ENCODE data around the gene ZFHX3. TPM values are rescaled to one million over a fixed set of nuclear protein-coding genes. Genes with fewer than 3 reads are reported as not detected.
"Not testable (repeated sequence)": the region's sequence is repeated elsewhere in the genome, so short reads cannot be mapped to it uniquely, and the experiment has no call there.

The ZFHX3 gene, protein sequence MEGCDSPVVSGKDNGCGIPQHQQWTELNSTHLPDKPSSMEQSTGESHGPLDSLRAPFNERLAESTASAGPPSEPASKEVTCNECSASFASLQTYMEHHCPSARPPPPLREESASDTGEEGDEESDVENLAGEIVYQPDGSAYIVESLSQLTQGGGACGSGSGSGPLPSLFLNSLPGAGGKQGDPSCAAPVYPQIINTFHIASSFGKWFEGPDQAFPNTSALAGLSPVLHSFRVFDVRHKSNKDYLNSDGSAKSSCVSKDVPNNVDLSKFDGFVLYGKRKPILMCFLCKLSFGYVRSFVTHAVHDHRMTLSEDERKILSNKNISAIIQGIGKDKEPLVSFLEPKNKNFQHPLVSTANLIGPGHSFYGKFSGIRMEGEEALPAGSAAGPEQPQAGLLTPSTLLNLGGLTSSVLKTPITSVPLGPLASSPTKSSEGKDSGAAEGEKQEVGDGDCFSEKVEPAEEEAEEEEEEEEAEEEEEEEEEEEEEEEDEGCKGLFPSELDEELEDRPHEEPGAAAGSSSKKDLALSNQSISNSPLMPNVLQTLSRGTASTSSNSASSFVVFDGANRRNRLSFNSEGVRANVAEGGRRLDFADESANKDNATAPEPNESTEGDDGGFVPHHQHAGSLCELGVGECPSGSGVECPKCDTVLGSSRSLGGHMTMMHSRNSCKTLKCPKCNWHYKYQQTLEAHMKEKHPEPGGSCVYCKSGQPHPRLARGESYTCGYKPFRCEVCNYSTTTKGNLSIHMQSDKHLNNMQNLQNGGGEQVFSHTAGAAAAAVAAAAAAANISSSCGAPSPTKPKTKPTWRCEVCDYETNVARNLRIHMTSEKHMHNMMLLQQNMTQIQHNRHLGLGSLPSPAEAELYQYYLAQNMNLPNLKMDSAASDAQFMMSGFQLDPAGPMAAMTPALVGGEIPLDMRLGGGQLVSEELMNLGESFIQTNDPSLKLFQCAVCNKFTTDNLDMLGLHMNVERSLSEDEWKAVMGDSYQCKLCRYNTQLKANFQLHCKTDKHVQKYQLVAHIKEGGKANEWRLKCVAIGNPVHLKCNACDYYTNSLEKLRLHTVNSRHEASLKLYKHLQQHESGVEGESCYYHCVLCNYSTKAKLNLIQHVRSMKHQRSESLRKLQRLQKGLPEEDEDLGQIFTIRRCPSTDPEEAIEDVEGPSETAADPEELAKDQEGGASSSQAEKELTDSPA (N-terminal part only)
- polyA plus RNA-seq (2014; cell fraction: cytosol; rRNA removed): 4.9 and 5.5 TPM in 2 replicates
- polyA plus RNA-seq (2014; cell fraction: nucleus; rRNA removed): 3.0 and 7.3 TPM in 2 replicates

DNA sequence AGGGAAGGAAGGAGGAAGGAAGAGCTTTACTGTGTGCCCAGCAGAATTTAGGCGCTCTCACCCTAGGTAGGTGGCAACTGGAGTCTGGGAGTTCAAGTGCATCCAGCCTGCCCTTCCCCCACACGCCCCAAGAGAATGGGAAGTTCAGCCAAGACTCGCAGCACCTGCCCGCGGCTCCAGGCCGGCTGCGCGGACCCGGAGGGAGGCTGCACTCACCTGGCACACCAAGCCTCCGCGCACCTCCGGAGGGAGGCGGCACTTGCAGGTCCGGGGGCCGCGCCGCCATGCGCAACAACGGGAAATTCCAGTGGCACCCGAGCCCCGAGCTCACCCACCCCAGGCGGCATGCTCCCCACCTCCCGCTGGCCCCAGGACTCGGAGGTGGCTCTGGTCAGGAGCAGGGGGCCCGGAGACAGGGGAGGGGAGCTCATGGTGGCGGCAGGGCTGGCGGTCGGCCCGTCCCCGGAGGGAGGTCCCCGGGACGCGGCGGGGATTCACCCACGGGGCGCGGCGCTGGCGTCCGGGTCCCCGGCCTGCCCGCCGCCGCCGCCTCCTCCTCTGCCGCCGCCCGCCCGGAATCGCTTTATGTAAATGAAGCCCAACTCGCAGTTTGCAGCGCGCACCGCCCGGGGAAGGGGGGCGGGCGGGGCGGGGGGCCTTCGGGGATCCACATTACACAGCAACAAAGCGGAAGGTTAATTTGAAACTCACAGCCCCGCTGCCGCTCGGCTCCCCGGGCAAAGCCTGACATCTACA lies at the start of gene ZFHX3:
Gene ZFHX3 (minus strand): TSS at position 593 of the 756 bp plus-strand sequence. CDS start 87,983 bp downstream, outside the sequence.
- peak; percentile 62 for DNase-seq (ENCODE audit: low spot score)

DNA sequence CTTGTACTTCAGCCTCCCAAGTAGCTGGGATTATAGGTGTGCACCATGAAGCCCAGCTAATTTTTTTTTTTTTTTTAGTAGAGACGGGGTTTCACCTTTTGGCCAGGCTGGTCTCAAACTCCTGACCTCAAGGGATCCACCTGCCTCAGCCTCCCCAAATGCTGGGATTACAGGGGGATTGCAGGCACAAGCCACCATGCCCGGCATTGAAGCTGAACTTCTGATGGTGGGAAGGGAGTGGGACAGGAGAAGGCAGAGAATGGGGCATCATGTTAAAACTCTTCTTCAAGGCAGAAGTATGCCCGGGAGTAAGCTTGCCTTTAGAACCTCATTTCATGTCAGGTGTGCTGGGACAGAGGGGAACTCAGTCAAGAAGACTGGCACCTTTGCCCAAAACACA lies 48.6 kb upstream of the ZFHX3 start:
- no peak for DNase-seq (ENCODE audit: low spot score)

DNA sequence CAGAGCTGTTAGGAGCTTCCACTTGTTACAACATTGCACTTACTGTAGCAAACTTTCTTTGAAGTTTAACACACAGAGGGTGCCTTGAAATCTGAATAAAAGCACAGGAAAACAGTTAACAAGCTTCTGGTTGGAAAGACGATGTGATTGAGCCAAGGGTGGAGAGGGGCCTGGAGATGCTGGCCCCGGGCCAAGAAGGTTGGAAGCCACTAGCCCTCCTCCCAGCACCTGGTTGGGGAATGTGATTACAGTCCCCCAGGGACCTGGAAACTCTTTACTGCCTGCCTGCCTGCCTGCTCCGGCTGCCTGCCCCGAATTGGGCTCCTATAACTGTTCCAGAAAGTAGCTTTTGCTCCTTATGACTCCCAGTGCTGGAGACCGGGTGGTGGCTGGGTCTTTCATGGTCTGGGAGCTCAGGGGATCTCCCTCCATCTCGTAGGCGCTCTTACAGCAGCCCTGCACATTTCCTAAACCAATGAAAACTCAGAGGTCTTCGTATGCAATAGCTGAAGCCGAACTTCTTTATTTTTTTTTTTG lies 48.0 kb upstream of the ZFHX3 start:
- DNase-seq (ENCODE audit: low spot score): peak; percentile 98

DNA sequence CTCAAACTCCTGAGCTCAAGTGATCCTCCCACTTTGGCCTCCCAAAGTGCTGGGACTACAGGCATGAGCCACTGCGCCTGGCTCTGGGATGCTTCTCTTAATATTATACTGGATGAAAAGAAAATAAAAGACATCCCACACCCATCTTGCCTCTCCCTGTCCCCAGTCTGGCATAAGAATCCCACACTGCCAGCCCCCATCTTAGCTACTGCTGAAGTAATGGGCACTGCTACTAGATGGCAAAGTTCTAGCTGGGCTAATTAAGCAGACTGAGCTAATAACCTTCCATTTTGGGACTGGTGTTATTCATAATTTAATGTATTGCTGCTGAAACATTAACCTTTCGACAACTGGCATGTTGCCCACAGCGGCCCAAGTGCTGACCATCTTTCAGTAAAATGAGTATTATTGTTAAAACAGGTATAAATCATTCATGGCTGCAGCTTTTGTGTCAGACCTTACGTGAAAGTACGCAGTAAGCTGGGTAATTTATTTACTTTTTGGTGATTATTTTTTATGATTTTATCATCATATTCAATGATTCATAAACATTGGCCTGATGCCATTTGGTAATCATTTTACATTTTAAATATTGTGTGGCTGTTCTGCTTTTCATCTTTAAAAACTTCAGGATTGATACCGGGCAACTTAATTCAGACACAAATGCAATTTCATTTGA lies 47.4 kb upstream of the ZFHX3 start:
- no peak for DNase-seq (ENCODE audit: low spot score)

DNA sequence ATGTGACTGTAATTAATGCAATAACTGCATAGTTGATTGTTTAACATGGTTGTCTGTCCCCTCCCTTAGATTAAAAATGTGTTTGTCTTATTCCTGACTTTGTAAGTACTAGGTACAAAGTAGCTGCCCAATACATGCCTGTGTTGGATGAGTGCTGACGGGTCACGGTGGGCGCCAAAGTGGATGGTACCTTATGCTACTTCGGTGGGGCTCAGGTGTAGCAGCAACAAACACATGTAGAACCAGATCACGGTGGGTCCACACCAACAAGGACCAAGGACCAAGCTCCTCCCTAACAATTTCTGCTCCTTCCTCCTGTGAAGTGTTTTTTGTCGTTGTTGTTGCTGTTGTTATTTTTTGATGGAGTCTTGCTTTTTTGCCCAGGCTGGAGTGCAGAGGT lies 46.4 kb upstream of the ZFHX3 start:
- no peak for DNase-seq (ENCODE audit: low spot score)

DNA sequence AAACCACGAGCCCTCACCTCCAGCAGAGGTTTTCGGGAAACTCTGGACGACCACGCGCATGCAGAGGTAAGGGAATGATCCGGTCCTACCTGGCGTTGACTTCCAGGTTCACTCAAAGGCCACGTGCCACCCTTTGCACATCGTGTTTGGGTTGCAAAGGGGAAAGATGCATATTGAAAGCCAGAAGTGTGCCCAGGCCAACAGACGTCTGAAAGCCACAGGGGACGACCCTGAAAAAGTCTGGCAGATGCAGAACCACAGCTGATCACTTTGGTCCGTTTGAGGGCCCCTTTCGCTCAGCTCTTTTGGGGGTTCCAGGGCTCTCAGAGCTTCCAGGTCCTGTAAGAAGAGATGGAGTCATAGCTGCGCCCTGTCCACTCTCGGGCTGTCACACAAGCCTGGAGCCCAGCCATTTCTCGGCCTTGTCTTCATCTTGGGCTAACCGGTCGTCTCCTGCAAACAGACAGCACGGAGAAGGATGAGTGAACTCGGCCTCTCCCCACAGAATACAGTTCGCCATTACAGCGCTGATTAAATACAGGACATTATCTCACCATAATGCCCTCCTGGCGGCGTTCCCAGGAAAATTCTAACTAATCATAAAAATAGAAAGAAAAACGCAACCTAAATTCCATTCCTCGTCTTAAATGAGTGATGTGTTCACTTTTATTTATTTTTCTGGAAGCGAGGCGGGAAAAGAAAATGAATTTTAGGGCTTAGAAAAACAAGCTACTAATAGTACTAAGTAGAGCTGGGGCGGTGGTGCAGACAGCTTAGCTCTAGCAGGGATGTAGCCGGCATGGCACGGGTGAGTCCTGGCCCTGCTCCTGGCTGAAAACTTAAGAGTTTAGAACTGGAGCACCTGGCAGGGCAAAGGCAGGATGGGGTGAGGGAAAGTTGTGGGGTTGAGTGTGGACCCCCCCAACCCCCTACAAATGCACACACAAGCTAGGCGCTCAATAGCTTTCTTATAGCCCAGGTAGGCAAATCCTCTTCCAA lies 45.5 kb upstream of the ZFHX3 start:
- DNase-seq (ENCODE audit: low spot score): no peak

DNA sequence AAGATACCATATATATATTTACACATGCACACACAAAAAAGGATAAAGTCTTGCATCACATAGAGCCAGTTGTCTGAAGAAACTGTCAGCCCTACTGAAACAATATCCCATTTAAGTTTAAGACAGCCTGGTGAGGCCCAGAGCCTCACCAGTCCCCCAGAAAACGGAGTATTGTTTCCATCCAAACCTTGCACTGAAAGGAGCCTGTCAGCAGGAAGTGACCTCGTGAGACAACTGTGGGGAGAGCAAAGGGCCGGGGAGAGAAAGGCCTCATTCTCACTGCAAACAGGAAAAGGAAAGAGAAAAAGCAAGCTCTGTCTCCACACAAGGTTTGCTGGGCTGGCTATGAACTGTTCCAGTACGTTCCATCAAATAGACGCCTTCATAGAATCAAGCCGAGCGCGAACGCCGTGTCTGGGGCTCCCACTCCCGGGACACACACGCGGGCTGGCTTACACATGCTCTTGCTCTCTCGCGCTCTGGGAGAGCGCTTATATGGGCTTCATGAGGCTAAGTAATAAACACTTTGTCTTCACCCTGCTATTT lies 44.4 kb upstream of the ZFHX3 start:
- DNase-seq (ENCODE audit: low spot score): no peak

DNA sequence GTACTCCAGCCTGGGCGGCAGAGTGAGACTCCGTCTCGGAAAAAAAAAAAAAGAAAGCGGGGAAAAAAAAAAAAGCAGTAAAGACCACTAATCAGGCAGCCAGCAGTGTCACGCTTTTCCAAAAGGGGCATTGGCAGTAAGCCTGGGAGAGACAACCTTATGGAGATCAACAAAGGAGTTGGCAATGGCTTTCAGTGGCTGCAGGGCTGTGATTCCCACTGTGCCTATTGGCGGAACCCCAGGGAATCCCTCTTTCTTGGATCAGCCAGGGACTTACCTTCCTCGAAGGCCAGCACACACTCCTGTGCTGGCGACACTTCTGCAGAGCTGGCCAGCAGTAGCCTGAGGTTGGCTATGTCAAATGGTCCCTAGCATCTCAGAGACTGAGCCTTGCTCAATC lies 43.2 kb upstream of the ZFHX3 start:
- no peak for DNase-seq (ENCODE audit: low spot score)

DNA sequence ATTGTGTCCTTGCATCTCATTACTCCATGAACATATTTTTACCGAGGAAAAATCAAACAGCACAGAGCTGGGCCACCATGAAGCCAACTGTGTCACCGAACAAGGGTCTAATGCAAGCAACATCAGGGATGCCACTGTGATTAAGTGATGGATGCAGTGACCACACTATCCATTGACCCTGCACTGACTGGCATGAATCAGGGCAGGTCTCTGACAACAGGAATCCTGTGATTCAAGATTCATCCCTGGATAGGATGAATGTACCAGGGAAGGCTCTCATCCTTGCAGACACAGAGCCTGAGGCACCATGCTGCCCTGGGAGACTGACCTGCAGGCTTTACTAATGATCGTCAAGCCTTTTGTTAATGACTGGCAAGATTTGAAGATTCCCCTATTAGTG lies 41.5 kb upstream of the ZFHX3 start:
- no peak for DNase-seq (ENCODE audit: low spot score)

DNA sequence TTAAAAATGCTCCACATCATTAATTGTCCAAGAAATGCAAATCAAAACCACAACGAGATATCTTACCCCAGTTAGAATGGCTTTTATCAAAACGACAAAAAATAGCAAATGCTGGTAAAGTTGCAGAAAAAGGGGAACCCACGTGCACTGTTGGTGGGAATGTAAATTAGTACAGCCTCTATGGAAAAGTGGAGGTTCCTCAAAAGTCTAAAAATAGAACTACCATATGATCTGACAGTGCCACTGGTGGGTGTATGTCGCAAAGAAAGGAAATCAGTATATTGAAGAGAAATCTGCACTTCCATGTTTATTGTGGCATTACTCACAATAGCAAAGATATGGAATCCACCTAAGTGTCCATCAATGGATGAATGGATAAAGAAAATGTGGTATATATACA lies 38.2 kb upstream of the ZFHX3 start:
- no peak for DNase-seq (ENCODE audit: low spot score)

DNA sequence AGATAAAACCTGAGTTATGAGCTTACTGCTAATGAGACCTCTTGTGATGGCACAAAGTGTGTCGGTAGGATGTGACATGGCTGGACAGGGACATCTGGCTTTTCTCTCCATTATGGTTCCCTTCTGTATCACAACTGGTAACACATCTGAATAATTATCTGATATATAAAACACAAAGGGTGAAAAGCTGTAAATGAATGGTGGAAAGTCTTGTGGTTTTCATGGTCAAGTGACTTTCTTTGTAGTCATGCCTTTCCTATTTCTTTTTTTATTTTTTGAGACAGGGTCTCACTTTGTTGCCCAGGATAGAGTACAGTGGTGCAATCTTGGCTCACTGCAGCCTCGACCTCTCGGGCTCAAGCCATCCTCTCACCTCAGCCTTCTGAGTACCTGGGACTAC lies 35.3 kb upstream of the ZFHX3 start:
- no peak for DNase-seq (ENCODE audit: low spot score)

DNA sequence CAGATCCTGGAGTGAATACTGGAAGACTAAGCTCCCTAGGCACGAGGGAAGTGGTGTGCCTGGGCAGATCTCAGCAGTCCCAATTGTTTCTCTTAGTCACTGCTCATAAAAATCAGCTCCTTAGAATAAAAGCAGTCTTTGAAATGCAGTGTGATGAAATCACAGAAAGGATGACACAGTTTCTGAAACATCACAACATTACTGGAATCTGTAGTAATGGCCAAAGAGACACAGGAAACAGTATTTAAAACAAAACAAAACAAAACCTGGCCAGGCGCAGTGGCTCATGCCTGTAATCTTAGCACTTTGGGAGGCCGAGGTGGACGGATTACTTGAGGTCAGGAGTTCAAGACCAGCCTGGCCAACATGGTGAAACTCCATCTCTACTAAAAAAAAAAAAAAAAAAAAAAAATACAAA lies 34.7 kb upstream of the ZFHX3 start:
- DNase-seq (ENCODE audit: low spot score): not testable (repeated sequence)

DNA sequence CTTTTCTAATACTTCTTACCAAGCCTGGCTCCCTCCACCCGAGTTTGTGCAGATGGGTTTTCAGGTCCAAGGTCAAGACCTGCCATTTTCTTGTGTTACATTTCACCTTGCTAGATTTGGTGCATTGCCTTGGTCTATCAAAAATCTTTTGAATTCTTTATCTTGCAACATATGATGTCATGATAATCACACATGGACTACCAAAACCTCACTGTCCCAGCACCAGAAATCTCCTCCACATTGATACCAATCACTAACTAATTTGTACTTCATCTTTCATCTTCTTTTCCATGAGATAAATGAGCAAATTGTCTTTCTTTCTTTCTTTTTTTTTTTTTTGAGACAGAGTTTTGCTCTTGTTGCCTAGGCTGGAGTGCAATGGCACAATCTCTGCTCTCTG lies 33.0 kb upstream of the ZFHX3 start:
- DNase-seq (ENCODE audit: low spot score): no peak

DNA sequence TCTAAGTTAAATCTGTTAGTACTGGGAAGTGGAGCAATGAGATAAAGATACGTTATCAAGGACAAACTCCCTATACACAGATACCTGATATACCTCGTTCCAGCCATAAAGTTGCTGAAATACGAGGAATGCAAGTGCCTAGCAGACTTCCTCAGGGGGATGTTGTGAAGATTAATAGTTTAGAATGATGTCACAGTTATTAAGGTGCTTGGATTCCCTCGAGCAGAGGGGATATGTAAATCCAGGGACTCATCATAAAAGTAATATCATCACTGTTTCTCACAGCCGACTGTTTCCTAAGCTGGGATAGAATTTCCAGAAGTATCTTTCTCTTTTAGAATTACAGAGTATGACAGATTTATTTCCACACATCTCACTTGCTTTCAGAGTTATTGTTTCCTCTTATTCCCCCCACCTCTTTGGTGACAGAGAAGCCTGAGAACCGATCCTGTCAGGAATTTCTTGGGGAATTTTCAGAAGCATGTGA lies 28.4 kb upstream of the ZFHX3 start:
- no peak for DNase-seq (ENCODE audit: low spot score)

DNA sequence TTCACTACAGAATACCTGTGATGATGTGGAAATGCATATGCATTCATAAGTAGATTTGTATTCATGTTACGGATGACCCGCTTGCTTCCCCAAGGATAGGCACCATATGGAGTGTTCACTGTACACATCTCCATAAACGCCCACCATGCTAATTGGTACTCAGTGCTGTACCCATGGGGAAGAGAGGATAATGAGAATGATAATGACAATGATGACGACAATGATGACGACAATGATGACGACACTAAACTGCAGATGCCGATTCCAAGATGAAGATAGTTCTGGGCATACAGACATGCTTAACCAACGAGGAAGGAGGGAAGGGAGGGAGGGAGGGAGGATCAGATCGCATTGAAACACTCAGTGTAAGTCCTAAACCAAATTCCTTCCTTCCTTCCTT lies 26.5 kb upstream of the ZFHX3 start:
- no peak for DNase-seq (ENCODE audit: low spot score)

DNA sequence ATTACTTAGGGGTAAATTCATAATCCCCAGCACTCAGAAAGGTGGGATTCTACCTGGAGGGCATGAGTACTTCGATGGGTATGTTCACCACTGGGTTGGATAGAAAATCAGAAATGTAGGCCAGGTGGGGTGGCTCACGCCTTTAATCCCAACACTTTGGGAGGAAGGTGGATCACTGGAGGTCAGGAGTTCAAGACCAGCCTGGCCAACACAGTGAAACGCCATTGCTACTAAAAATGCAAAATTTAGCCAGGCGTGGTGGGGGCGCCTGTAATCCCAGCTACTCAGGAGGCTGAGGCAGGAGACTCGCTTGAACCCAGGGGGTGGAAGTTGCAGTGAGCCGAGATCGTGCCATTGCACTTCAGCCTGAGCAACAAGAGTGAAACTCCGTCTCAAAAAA lies 24.1 kb upstream of the ZFHX3 start:
- not testable (repeated sequence) for DNase-seq (ENCODE audit: low spot score)

DNA sequence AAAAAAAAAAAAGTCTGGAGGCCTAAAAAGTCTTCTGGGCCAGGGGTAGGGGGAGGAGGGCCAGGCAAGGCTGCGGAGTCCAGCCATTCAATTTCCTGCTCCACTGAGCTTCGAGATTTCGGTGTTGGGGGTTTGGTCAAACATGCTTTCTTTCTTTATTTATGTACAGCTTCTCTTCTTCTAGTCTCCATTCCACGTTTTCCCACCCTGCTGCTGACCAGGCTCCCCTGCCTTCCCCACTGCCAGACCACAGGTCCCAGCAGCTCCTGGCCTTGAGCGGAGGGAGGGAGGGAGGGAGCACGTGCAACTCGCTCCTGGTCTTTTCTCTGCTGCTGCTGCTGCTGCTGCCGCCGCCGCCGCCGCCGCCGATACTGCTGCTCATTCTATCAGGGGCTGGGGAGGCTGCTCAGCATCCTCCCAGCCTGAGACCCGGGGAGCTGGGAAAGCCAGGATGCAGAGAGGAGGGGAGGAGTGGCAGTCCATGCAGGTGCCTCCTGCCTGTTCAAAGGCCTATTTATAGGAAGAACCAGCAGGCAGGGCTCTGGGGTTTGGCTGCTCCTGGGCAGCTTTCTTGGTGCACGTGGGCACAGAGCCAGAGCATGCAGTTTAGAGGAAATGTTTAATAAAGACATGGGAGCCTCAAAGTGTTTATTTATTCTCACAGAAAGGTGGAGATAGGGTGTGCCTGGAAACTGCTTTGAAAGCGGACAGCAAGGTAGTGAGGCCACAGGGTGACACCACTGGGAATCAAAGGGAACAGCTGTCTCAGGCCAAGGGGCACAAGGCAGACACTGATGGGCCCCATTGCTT lies 23.4 kb upstream of the ZFHX3 start:
- peak; percentile 94 for DNase-seq (ENCODE audit: low spot score)
